Colonic mucosa (tissue), 4 donors: ENCODE results near the gene SNURF. TPM values are rescaled to one million over a fixed set of nuclear protein-coding genes. Genes with fewer than 3 reads are reported as not detected.
"Not testable (repeated sequence)": the region's sequence is repeated elsewhere in the genome, so short reads cannot be mapped to it uniquely, and the experiment has no call there.

ENCODE experiments used
- DNase-seq: peaks from one replicate; pipeline ENCODE4 v3.0.0-alpha.2; 2020
- H3K27ac ChIP-seq: fragments of 200-600 bp; one replicate; pipeline ENCODE4 v1.8.0; 2021
- H3K27me3 ChIP-seq: fragments of 200-600 bp; one replicate; pipeline ENCODE4 v1.8.0; 2021
- H3K36me3 ChIP-seq: fragments of 200-600 bp; one replicate; pipeline ENCODE4 v1.8.0; 2021
- H3K4me1 ChIP-seq: fragments of 200-600 bp; one replicate; pipeline ENCODE4 v1.8.0; 2021; ENCODE audit warnings: mild to moderate bottlenecking
- H3K4me3 ChIP-seq: fragments of 200-600 bp; one replicate; pipeline ENCODE4 v1.8.0; 2021
- H3K9ac ChIP-seq, 2 donors: one replicate each; pipeline ENCODE4 v1.7.0; 2013; ENCODE audit warnings: control low read depth in 2 of 2, low read depth in 2 of 2, low read length in 2 of 2
- H3K9me3 ChIP-seq: fragments of 200-600 bp; one replicate; pipeline ENCODE4 v1.8.0; 2021
- intact Hi-C: fragments of 100-400 bp; cut with DNase I; formaldehyde crosslinking; loops from one replicate; pipeline ENCODE4 v1.14.1; 2022
- total RNA-seq, 2 donors: library from RNA; stranded (reverse); fragmentation: NEBNext Ultra II Directional in 1 of 2; extraction: Animal tissue kit (Norgen Biotek cat#: 25700) in 1 of 2; gene quantifications; one replicate each; pipeline ENCODE4 v1.2.1, GENCODE V29; 2021
- TF ChIP-seq, protein P1 (sequence below): fragments of 200-600 bp; IDR thresholded peaks from one replicate; pipeline ENCODE4 v1.8.0; 2022; ENCODE audit warnings: antibody characterized with exemption, mild to moderate bottlenecking
- donor health status: healthy.
- donor health status: DM: no; HTN: no; CAD: no.
- donor health status: DM: no; HTN: no; CAD: no.

SNURF gene
- total RNA-seq, 2 donors from 2014 or later: 1.2 to 6.8 TPM

DNA sequence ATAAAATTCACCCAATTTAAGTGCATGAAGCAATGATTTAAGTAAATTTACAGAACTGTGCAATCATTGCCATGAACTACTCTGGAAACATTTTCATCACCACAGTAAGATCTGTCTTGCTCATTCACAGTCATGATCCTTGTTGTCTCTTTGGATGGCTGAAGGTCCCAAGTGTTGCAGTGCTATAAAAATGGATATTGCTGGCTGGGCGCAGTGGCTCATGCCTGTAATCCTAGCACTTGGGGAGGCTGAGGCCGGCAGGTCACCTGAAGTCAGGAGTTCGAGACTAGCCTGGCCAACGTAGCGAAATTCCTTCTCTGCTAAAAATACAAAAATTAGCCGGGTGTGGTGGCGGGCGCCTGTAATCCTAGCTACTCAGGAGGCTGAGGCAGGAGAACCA lies 17.0 kb downstream of the SNURF start:
- Histone ChIP-seq H3K4me1 (no peaks in the 10 kb centered on the region), H3K4me3 (no peak overlapping the region), H3K27me3 (no peaks in the 10 kb centered on the region), H3K36me3 (no peaks in the 10 kb centered on the region), H3K9ac (no peak overlapping the region), H3K27ac (no peak overlapping the region), H3K9me3 (no peaks in the 10 kb centered on the region)
- DNase-seq: no peak
- intact Hi-C loops: no loop called here
- TF ChIP-seq, protein P1, sequence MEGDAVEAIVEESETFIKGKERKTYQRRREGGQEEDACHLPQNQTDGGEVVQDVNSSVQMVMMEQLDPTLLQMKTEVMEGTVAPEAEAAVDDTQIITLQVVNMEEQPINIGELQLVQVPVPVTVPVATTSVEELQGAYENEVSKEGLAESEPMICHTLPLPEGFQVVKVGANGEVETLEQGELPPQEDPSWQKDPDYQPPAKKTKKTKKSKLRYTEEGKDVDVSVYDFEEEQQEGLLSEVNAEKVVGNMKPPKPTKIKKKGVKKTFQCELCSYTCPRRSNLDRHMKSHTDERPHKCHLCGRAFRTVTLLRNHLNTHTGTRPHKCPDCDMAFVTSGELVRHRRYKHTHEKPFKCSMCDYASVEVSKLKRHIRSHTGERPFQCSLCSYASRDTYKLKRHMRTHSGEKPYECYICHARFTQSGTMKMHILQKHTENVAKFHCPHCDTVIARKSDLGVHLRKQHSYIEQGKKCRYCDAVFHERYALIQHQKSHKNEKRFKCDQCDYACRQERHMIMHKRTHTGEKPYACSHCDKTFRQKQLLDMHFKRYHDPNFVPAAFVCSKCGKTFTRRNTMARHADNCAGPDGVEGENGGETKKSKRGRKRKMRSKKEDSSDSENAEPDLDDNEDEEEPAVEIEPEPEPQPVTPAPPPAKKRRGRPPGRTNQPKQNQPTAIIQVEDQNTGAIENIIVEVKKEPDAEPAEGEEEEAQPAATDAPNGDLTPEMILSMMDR: no peak

DNA sequence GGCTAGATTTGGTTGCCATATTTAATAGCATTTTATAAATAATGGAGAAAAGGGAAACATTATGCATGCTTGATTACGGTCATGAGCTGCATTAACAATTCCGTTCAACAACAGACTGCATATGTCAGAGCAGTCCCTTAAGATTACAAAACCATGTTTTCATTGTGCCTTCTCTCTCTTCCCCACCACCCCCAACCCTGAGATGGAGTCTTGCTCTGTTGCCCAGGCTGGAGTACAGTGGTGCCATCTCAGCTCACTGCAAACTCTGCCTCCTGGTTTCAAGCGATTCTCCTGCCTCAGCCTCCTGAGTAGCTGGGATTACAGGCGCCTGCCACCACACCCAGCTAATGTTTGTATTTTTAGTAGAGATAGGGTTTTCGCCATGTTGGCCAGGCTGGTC lies 17.9 kb downstream of the SNURF start:
- H3K36me3 ChIP-seq, H3K9me3 ChIP-seq, H3K4me1 ChIP-seq, H3K27me3 ChIP-seq, DNase-seq, H3K9ac ChIP-seq, intact Hi-C loops, H3K4me3 ChIP-seq, H3K27ac ChIP-seq: not testable (repeated sequence)

DNA sequence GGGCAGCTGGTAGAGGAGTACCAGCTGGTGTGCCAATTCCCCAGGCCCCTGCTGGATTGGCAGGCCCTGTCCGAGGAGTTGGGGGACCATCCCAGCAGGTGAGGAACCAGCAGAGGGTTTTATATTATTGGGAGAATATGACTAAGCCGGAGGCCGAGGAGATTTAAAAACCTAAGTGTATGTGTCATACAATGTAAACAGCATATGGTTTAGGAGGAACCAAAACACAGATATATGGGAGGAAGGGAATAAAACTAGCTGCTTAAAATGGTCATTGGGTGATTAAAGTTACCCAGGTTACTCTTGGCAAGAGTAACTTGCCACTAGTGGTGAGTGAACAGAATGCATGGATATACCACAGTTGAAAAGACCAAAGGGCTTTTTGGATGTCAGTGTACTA lies 22.1 kb downstream of the SNURF start:
- H3K27me3 ChIP-seq: no peaks in the 10 kb centered on the region
- no peak for DNase-seq
- H3K4me1 ChIP-seq: no peaks in the 10 kb centered on the region
- no peak overlapping the region for H3K9ac ChIP-seq
- no peak overlapping the region for H3K4me3 ChIP-seq
- no peaks in the 10 kb centered on the region for H3K9me3 ChIP-seq
- H3K36me3 ChIP-seq: no peaks in the 10 kb centered on the region
- H3K27ac ChIP-seq: no peak overlapping the region
- TF ChIP-seq, protein P1: no peak
- intact Hi-C loops: no loop called here

DNA sequence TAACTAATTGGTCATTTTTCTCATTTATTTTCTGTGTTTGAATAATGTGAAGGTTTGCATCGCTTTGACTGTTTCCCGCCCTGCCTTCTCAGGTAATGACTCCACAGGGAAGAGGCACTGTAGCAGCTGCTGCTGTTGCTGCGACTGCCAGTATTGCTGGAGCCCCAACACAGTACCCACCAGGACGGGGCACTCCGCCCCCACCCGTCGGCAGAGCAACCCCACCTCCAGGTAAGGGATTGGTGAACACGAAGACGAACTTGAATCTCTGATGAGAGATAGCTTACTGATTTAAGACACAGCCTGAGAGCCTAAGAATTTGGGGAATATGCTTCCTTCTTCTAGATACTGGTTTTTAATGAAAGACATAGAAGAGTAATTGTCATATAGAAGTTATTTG lies 22.9 kb downstream of the SNURF start:
- no peak overlapping the region for H3K4me3 ChIP-seq
- H3K4me1 ChIP-seq: no peaks in the 10 kb centered on the region
- no peak for DNase-seq
- TF ChIP-seq, protein P1: no peak
- no peak overlapping the region for H3K9ac ChIP-seq
- no peak overlapping the region for H3K27ac ChIP-seq
- no peaks in the 10 kb centered on the region for H3K36me3 ChIP-seq
- intact Hi-C loops: no loop called here
- H3K9me3 ChIP-seq: no peaks in the 10 kb centered on the region
- H3K27me3 ChIP-seq: no peaks in the 10 kb centered on the region

DNA sequence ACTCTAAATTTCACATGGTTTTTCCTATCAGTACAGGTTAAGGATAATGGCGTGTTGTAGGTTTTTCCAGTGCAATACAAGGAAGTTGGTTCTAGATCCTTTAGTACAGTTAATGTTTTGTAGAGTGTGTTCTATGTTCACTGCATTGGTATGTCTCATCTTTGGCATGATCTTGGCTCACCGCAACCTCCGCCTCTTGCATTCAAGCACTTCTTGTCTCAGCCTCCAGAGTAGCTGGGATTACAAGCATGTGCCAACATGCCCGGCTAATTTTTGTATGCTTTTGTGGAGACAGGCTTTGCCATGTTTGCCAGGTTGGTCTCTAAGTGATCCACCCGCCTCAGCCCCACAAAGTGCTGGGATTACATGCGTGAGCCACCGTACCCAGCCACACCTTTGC lies 30.4 kb downstream of the SNURF start:
- intact Hi-C loops: no loop called here
- Histone ChIP-seq H3K9me3 (no peaks in the 10 kb centered on the region), H3K4me1 (no peaks in the 10 kb centered on the region), H3K4me3 (no peak overlapping the region), H3K27me3 (no peaks in the 10 kb centered on the region), H3K27ac (no peak overlapping the region), H3K36me3 (no peaks in the 10 kb centered on the region), H3K9ac (no peak overlapping the region)
- TF ChIP-seq, protein P1: no peak
- no peak for DNase-seq

DNA sequence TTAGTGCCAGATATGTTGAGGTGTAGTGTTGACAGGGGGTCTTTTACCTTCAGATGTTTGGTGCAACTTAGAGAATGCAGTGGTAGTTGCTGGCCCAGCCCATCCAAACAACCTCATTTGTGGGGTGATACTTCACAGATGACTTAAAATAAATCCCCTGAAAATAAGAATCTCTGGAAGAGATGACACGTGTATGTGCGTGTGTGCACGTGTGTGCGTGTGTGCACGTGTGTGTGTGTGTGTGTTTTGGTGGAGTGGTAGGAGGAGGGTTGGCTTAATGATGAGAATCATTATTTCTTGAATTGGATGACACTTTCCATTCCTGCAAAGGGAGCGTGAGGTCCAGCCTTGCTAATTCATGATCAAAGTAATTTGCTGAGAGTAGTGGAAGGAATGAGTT lies 31.9 kb downstream of the SNURF start:
- no peaks in the 10 kb centered on the region for H3K9me3 ChIP-seq
- intact Hi-C loops: no loop called here
- no peaks in the 10 kb centered on the region for H3K36me3 ChIP-seq
- no peak overlapping the region for H3K27ac ChIP-seq
- H3K9ac ChIP-seq: no peak overlapping the region
- H3K4me3 ChIP-seq: no peak overlapping the region
- no peaks in the 10 kb centered on the region for H3K4me1 ChIP-seq
- DNase-seq: no peak
- H3K27me3 ChIP-seq: no peaks in the 10 kb centered on the region
- TF ChIP-seq, protein P1: no peak

Other genes with a start within 250 kb of the SNURF start
- 10 to 100 TPM; 19.6 to 24.7 TPM for gene SNRPN, start within 50 bp of the SNURF start, total RNA-seq